Uterus (tissue), 4 donors: ENCODE data around the gene RCE1. TPM values are rescaled to one million over a fixed set of nuclear protein-coding genes. Genes with fewer than 3 reads are reported as not detected.

Experiments
- DNase-seq, 2 donors: peaks; one replicate each; pipeline ENCODE4 v3.0.0-alpha.2; 2019 to 2020
- H3K27ac ChIP-seq, 2 donors: fragments of 200-600 bp; sonication (generic); 1 replicate in 1 of 2; 2 replicates in 1 of 2; pipeline ENCODE4 v1.5.1; 2016 to 2018
- H3K27me3 ChIP-seq, 2 donors: fragments of 200-600 bp; sonication (generic); one replicate each; pipeline ENCODE4 v1.5.1; 2018 to 2019; ENCODE audit warnings: control low read depth in 1 of 2
- H3K36me3 ChIP-seq, 2 donors: fragments of 200-600 bp; sonication (generic); one replicate each; pipeline ENCODE4 v1.5.1; 2019; ENCODE audit warnings: control low read depth in 1 of 2
- H3K4me1 ChIP-seq, 2 donors: fragments of 200-600 bp; sonication (generic); one replicate each; pipeline ENCODE4 v1.5.1; 2018 to 2019; ENCODE audit warnings: control low read depth in 1 of 2
- H3K4me3 ChIP-seq, 2 donors: fragments of 200-600 bp; sonication (generic); 1 replicate in 1 of 2; 2 replicates in 1 of 2; pipeline ENCODE4 v1.5.1; 2018 to 2019; ENCODE audit warnings: mild to moderate bottlenecking in 1 of 2
- H3K9me3 ChIP-seq, 2 donors: fragments of 200-600 bp; sonication (generic); one replicate each; pipeline ENCODE4 v1.5.1; 2019; ENCODE audit warnings: control low read depth in 1 of 2
- POLR2A ChIP-seq, 2 donors: fragments of 450-650 bp; IDR thresholded peaks; one replicate each; pipeline ENCODE4 v1.6.1; 2016; ENCODE audit warnings: antibody characterized with exemption in 2 of 2, mild to moderate bottlenecking in 1 of 2, moderate library complexity in 1 of 2
- intact Hi-C: fragments of 100-400 bp; cut with DNase I; formaldehyde crosslinking; loops from one replicate; pipeline ENCODE4 v1.15.1; 2023; ENCODE audit warnings: low total_unique reads
- total RNA-seq, 4 donors: library from RNA; depleted of rRNA in 3 of 4; stranded (reverse); fragments of >200 nt in 3 of 4; gene quantifications; one replicate each; pipeline versions ENCODE4 v1.1.0 to v1.2.4, GENCODE V29; 2014 to 2023
- TF ChIP-seq, protein P1 (sequence below), 4 experiments: fragments of 200-600 bp in 2 of 4; fragments of 450-650 bp in 2 of 4; sonication (generic) in 2 of 4; IDR thresholded peaks; one replicate each; pipeline ENCODE4 v1.5.1; 2016 to 2019; ENCODE audit warnings: antibody characterized with exemption in 4 of 4, mild to moderate bottlenecking in 2 of 4, moderate library complexity in 1 of 4
- donor health status: DM: yes; HTN: yes; CAD: no.

The RCE1 gene
- total RNA-seq, 4 donors from 2014 or later = 2.3 to 19.4 (median 13.7) TPM

DNA sequence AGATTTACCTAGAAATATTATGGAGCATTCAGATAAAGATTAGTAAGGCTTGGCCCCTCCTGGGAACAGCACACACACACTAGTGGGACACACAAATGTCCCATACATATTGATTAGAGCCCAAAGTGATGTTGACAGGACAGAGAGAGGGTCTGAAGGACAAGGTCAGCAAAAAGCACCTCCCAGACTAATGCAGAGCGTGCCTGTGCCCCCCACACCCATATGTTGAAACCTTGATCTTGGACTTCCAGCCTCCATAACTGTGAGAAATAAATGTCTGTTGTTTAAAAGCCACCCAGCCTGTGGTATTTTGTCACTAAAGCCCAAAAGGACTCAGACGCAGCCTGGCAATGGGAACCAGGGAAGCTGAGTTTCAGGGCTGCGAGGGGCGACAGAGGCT lies 41.2 kb downstream of the RCE1 start:
- Histone ChIP-seq H3K36me3 (no peaks in the 10 kb centered on the region), H3K4me1 (no peaks in the 10 kb centered on the region), H3K27me3 (no peaks in the 10 kb centered on the region), H3K27ac (no peak overlapping the region), H3K4me3 (no peak overlapping the region), H3K9me3 (no peaks in the 10 kb centered on the region)
- intact Hi-C loops = no loop called here
- TF ChIP-seq, protein P1, sequence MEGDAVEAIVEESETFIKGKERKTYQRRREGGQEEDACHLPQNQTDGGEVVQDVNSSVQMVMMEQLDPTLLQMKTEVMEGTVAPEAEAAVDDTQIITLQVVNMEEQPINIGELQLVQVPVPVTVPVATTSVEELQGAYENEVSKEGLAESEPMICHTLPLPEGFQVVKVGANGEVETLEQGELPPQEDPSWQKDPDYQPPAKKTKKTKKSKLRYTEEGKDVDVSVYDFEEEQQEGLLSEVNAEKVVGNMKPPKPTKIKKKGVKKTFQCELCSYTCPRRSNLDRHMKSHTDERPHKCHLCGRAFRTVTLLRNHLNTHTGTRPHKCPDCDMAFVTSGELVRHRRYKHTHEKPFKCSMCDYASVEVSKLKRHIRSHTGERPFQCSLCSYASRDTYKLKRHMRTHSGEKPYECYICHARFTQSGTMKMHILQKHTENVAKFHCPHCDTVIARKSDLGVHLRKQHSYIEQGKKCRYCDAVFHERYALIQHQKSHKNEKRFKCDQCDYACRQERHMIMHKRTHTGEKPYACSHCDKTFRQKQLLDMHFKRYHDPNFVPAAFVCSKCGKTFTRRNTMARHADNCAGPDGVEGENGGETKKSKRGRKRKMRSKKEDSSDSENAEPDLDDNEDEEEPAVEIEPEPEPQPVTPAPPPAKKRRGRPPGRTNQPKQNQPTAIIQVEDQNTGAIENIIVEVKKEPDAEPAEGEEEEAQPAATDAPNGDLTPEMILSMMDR (IDR thresholded peaks at IDR 0.05) = no peak
- TF ChIP-seq POLR2A (IDR thresholded peaks at IDR 0.05) = no peak
- no peak for DNase-seq

DNA sequence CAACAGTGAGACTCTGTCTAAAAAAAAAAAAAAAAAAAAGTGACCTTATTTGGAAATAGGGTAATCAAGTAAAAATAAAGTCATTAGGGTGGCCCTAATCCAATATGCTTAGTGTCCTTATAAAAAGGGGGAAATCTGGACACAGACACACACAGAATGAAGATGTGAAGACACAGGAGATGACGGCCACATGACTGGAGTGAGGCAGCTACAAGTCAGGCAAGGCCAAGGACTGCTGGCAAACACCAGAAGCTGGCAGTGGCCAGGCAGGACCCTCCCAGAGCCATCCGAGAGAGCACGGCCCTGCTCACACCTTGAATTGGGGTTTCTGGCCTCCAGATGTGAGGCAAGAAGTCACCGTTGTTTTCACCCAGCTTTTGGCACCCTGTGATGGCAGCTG lies 42.2 kb downstream of the RCE1 start:
- intact Hi-C loops = no loop called here
- Histone ChIP-seq H3K4me3 (no peak overlapping the region), H3K27me3 (no peaks in the 10 kb centered on the region), H3K4me1 (no peaks in the 10 kb centered on the region), H3K9me3 (no peaks in the 10 kb centered on the region), H3K27ac (no peak overlapping the region), H3K36me3 (no peaks in the 10 kb centered on the region)
- no peak for DNase-seq
- TF ChIP-seq, protein P1 (IDR thresholded peaks at IDR 0.05) = no peak
- TF ChIP-seq POLR2A (IDR thresholded peaks at IDR 0.05) = no peak

DNA sequence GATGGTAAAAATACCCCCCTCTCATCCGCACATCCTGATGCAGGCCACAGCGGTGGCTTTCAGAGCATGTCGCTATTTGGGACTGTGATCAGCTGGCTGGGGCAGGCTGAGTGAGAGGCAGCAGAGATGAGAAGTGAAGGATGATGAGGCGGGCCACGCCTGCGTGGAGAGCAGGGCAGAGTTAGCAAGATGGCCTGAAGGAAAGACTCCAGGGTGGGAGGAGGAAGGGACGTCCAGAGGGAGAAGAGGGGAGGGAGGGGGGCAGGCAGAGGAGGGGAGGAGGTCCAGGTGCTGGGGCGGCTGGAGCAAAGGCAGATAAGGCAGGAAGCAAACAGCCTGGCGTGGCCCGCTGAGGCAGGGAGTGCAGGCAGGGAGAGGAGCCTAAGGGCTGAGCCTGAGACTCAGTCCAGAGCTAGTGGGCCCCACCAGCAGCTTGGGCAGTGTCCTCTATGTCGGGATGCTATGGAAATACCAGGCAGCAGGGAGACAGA lies 42.8 kb downstream of the RCE1 start:
- Histone ChIP-seq H3K27ac (no peak overlapping the region), H3K4me1 (no peaks in the 10 kb centered on the region), H3K9me3 (no peaks in the 10 kb centered on the region), H3K27me3 (no peaks in the 10 kb centered on the region), H3K4me3 (no peak overlapping the region), H3K36me3 (no peaks in the 10 kb centered on the region)
- DNase-seq = no peak
- intact Hi-C loops = no loop called here
- TF ChIP-seq, protein P1 (IDR thresholded peaks at IDR 0.05) = no peak
- no peak for TF ChIP-seq POLR2A (IDR thresholded peaks at IDR 0.05)

DNA sequence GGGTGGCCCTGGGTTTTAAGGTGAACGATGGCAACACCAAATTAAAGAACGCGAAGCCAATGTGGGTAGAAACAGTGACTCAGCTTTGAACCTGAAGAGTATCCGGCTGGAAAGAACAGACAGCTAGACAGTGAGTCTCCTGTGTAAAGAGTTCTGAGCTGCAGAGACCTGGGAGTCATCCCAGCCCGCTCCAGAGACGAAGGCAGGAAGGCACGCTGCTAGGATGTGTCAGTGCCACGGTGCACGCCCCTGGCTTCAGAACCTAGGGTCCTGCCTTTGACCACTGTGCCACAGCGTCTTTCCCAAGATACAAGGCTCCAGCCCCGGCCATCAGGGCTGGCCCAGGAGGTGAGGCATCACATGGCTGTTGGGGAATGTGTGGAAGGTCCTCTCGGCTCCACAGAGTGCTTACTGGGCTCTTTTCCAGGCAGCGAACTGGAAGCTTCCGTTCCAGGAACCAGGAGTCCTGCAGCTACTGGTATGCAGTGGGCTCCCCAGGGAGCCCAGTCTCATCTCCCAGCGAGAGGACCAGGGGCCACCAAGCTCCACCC lies 43.5 kb downstream of the RCE1 start:
- DNase-seq = no peak
- Histone ChIP-seq H3K9me3 (no peaks in the 10 kb centered on the region), H3K27me3 (no peaks in the 10 kb centered on the region), H3K36me3 (no peaks in the 10 kb centered on the region), H3K4me1 (no peaks in the 10 kb centered on the region), H3K27ac (no peak overlapping the region), H3K4me3 (no peak overlapping the region)
- no peak for TF ChIP-seq POLR2A (IDR thresholded peaks at IDR 0.05)
- TF ChIP-seq, protein P1 (IDR thresholded peaks at IDR 0.05) = no peak
- intact Hi-C loops = no loop called here

DNA sequence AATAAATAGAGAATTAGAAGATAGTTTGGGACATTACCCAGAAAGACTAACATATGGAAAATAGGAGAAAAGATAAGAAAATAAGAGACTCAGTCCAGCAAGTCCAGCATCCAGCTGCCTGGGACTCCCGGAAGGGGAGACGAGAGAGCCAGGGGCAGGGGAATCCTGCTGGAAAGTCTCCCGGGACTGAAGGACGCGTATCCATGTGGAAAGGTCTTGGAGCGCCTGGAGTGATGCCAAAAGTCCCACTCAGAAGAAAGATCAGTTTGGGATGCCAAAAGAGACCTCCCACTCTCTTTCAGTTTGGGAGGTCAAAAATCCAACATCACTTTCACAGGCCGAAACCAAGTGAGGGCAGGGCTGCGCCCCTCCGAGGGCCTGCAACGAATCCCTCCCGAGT lies 44.3 kb downstream of the RCE1 start:
- Histone ChIP-seq H3K36me3 (no peaks in the 10 kb centered on the region), H3K27me3 (no peaks in the 10 kb centered on the region), H3K27ac (no peak overlapping the region), H3K4me1 (no peaks in the 10 kb centered on the region), H3K4me3 (no peak overlapping the region), H3K9me3 (no peaks in the 10 kb centered on the region)
- TF ChIP-seq POLR2A (IDR thresholded peaks at IDR 0.05) = no peak
- TF ChIP-seq, protein P1 (IDR thresholded peaks at IDR 0.05) = no peak
- intact Hi-C loops = no loop called here
- no peak for DNase-seq
